SK-N-SH treated with all-trans-retinoic acid at 6 μM for 48 hours (cell line): Measurements from ENCODE around the gene RAB19.

Experiments used
- ARNTL ChIP-seq: fragments of 450-650 bp; formaldehyde crosslinking; IDR thresholded peaks from 2 replicates; pipeline ENCODE4 v1.5.0; 2020; ENCODE audit warnings: low read depth, mild to moderate bottlenecking, moderate library complexity, borderline replicate concordance
- GLIS3 ChIP-seq: fragments of 250-450 bp; sonication (Bioruptor Pico); IDR thresholded peaks from 2 replicates; pipeline ENCODE4 v1.5.0; 2020; ENCODE audit warnings: mild to moderate bottlenecking, moderate library complexity
- PATZ1 ChIP-seq: fragments of 250-450 bp; sonication (Bioruptor Pico); IDR thresholded peaks from 2 replicates; pipeline ENCODE4 v1.8.0; 2020; ENCODE audit warnings: mild to moderate bottlenecking, moderate library complexity, borderline replicate concordance
- RARB ChIP-seq: fragments of 250-450 bp; sonication (Bioruptor Pico); IDR thresholded peaks from 2 replicates; pipeline ENCODE4 v1.8.0; 2021; ENCODE audit warnings: mild to moderate bottlenecking, moderate library complexity
- TOX ChIP-seq: fragments of 250-450 bp; sonication (Bioruptor Pico); IDR thresholded peaks from 2 replicates; pipeline ENCODE4 v1.8.0; 2021; ENCODE audit warnings: mild to moderate bottlenecking, moderate library complexity, borderline replicate concordance
- ZFP3 ChIP-seq: fragments of 250-450 bp; sonication (Bioruptor Pico); IDR thresholded peaks from 2 replicates; pipeline ENCODE4 v1.5.0; 2020; ENCODE audit warnings: mild to moderate bottlenecking, moderate library complexity
- ZFP30 ChIP-seq: fragments of 450-650 bp; formaldehyde crosslinking; IDR thresholded peaks from 2 replicates; pipeline ENCODE4 v1.5.0; 2022; ENCODE audit warnings: mild to moderate bottlenecking, moderate library complexity
- TF ChIP-seq, protein P1 (sequence below): fragments of 250-450 bp; sonication (Bioruptor Pico); IDR thresholded peaks from 2 replicates; pipeline ENCODE4 v1.5.0; 2020; ENCODE audit warnings: mild to moderate bottlenecking, moderate library complexity
- TF ChIP-seq, protein P2 (sequence below): fragments of 250-450 bp; sonication (Bioruptor Pico); IDR thresholded peaks from 2 replicates; pipeline ENCODE4 v1.5.1; 2020; ENCODE audit warnings: low read depth, mild to moderate bottlenecking, moderate library complexity

DNA sequence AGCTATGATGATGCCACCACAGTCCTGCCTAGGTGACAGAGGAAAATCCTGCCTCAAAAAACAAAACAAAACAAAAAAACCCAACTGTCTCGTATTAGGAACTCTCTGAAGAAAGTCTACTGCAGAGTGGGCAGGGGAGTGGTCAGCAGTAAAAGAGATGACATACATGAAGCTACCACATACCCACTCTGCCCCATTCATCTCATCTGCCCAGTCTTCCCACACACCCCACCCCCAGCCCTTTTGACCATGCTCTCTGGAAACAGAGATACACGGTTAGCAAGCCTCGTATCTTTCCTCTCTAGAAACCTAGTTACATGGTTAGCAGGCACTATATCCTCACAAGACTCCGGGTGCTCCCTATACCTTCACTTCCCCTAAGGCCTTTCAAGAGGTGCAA, 13.8 kb upstream of the RAB19 start:
- TF ChIP-seq ARNTL (CRISPR knock-in tag) (no peak), PATZ1 (no peak), ZFP3 (CRISPR knock-in tag) (no peak), GLIS3 (CRISPR knock-in tag) (no peak), ZFP30 (CRISPR knock-in tag) (no peak), TOX (CRISPR knock-in tag) (no peak), RARB (CRISPR knock-in tag) (no peak)
- TF ChIP-seq, protein P1, sequence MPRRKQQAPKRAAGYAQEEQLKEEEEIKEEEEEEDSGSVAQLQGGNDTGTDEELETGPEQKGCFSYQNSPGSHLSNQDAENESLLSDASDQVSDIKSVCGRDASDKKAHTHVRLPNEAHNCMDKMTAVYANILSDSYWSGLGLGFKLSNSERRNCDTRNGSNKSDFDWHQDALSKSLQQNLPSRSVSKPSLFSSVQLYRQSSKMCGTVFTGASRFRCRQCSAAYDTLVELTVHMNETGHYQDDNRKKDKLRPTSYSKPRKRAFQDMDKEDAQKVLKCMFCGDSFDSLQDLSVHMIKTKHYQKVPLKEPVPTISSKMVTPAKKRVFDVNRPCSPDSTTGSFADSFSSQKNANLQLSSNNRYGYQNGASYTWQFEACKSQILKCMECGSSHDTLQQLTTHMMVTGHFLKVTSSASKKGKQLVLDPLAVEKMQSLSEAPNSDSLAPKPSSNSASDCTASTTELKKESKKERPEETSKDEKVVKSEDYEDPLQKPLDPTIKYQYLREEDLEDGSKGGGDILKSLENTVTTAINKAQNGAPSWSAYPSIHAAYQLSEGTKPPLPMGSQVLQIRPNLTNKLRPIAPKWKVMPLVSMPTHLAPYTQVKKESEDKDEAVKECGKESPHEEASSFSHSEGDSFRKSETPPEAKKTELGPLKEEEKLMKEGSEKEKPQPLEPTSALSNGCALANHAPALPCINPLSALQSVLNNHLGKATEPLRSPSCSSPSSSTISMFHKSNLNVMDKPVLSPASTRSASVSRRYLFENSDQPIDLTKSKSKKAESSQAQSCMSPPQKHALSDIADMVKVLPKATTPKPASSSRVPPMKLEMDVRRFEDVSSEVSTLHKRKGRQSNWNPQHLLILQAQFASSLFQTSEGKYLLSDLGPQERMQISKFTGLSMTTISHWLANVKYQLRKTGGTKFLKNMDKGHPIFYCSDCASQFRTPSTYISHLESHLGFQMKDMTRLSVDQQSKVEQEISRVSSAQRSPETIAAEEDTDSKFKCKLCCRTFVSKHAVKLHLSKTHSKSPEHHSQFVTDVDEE: no peak
- TF ChIP-seq, protein P2, sequence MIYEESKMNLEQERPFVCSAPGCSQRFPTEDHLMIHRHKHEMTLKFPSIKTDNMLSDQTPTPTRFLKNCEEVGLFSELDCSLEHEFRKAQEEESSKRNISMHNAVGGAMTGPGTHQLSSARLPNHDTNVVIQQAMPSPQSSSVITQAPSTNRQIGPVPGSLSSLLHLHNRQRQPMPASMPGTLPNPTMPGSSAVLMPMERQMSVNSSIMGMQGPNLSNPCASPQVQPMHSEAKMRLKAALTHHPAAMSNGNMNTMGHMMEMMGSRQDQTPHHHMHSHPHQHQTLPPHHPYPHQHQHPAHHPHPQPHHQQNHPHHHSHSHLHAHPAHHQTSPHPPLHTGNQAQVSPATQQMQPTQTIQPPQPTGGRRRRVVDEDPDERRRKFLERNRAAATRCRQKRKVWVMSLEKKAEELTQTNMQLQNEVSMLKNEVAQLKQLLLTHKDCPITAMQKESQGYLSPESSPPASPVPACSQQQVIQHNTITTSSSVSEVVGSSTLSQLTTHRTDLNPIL (CRISPR knock-in tag): no peak
